Upper lobe of right lung (tissue), 1 donor: ENCODE measurements around the gene RTF1. TPM values are rescaled to one million over a fixed set of nuclear protein-coding genes. Genes with fewer than 3 reads are reported as not detected.
A peak's percentile ranks its signal among the peaks of the same experiment; 100 is the strongest.

ENCODE experiments used
- ATAC-seq: fragments of 200-7000 bp; cut with Tn5 transposase; one replicate; pipeline ENCODE4 v1.9.1; 2020; ENCODE audit warnings: mild to moderate bottlenecking, moderate library complexity
- DNase-seq: peaks from one replicate; pipeline ENCODE4 v3.0.0-alpha.2; 2020
- H3K27ac ChIP-seq: fragments of 200-600 bp; one replicate; pipeline ENCODE4 v1.8.0; 2022
- H3K27me3 ChIP-seq: fragments of 200-600 bp; one replicate; pipeline ENCODE4 v1.8.0; 2022; ENCODE audit warnings: mild to moderate bottlenecking
- H3K36me3 ChIP-seq: fragments of 200-600 bp; one replicate; pipeline ENCODE4 v1.8.0; 2022
- H3K4me1 ChIP-seq: fragments of 200-600 bp; one replicate; pipeline ENCODE4 v1.8.0; 2022
- H3K4me3 ChIP-seq: fragments of 200-600 bp; one replicate; pipeline ENCODE4 v1.8.0; 2022; ENCODE audit warnings: mild to moderate bottlenecking
- H3K9me3 ChIP-seq: fragments of 200-600 bp; one replicate; pipeline ENCODE4 v1.8.0; 2022
- intact Hi-C: fragments of 100-400 bp; cut with DNase I; formaldehyde crosslinking; loops from one replicate; pipeline ENCODE4 v1.11.0; 2022
- total RNA-seq: library from RNA; stranded (reverse); fragmentation: NEBNext Ultra II Directional; extraction: Animal tissue kit (Norgen Biotek cat#: 25700); gene quantifications from one replicate; pipeline ENCODE4 v1.2.1, GENCODE V29; 2021
- TF ChIP-seq, protein P1 (sequence below): fragments of 200-600 bp; IDR thresholded peaks from one replicate; pipeline ENCODE4 v1.8.0; 2022; ENCODE audit warnings: antibody characterized with exemption
- donor health status: DM: no; HTN: yes; CAD: no; lungs with severe emphysema.

The RTF1 gene
- total RNA-seq, 1 donor from 2014 or later = 27.1 TPM

DNA sequence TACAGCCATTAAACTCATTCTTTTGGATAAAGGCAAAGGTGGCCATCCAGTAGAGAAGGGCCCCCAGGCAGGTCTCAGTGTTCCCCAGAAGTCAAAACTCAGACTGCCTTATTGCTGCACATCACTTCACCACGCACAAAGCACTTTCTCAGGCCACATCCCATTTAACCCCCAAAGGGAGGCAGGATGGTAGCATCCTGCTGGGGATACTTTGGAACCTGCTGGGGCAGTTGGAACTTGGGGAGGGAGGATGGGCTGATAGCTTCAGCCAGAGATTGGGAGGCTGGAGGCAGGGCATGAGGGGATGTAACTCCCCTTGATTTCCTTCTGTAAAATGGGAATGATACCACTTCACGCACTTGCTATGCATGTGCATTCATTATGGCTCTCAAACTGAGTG lies 81.8 kb downstream of the RTF1 start:
- Histone ChIP-seq H3K36me3 (no peaks in the 10 kb centered on the region), H3K4me3 (no peak overlapping the region), H3K27me3 (peaks cover 86% of the 10 kb centered on the region), H3K27ac (no peak overlapping the region), H3K4me1 (peaks cover 45% of the 10 kb centered on the region), H3K9me3 (no peaks in the 10 kb centered on the region)
- TF ChIP-seq, protein P1, sequence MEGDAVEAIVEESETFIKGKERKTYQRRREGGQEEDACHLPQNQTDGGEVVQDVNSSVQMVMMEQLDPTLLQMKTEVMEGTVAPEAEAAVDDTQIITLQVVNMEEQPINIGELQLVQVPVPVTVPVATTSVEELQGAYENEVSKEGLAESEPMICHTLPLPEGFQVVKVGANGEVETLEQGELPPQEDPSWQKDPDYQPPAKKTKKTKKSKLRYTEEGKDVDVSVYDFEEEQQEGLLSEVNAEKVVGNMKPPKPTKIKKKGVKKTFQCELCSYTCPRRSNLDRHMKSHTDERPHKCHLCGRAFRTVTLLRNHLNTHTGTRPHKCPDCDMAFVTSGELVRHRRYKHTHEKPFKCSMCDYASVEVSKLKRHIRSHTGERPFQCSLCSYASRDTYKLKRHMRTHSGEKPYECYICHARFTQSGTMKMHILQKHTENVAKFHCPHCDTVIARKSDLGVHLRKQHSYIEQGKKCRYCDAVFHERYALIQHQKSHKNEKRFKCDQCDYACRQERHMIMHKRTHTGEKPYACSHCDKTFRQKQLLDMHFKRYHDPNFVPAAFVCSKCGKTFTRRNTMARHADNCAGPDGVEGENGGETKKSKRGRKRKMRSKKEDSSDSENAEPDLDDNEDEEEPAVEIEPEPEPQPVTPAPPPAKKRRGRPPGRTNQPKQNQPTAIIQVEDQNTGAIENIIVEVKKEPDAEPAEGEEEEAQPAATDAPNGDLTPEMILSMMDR = no peak
- intact Hi-C loops = no loop called here
- ATAC-seq (no peak), DNase-seq (no peak)

DNA sequence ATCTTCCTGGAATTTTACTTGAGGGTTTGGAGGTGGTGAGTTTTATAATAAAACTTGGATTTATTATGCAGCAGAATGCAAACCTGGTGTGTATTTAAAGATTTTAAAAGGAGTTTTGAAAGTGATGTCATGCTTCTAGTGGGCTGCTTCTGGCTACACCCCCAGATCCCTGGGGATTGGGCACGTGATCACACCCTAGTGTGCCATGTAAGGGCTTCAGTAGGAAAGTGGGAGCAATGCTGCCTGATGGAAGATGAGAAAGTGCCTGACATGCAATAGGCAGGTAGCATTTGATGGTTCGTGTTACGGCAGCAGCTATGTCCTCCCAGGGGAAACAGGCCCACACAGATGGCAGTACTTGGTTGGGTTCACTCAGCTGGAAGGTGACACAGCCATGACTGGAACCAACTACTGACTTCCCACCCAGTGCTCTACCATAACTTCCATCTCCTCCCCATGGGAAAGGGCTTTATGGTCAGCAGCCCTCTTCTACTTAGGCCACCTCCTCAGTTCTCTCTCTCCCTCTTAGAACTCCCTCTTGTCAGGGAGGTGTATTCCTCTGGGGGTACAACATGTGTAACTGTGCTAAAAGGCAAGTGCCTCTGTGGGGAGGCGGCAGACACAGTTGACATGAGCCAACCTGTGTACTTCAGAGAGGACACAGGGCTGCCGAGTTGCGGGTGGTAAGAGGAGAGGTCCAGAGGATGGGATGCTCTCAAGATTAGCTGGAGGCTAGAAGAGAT lies 82.4 kb downstream of the RTF1 start:
- peaks cover 89% of the 10 kb centered on the region for H3K27me3 ChIP-seq
- intact Hi-C loops = no loop called here
- no peaks in the 10 kb centered on the region for H3K9me3 ChIP-seq
- DNase-seq (no peak), ATAC-seq (no peak)
- H3K4me1 ChIP-seq = peaks cover 42% of the 10 kb centered on the region
- TF ChIP-seq, protein P1 = no peak
- H3K4me3 ChIP-seq = no peak overlapping the region
- no peak overlapping the region for H3K27ac ChIP-seq
- H3K36me3 ChIP-seq = no peaks in the 10 kb centered on the region

GRCh38 chr15:41501191-41501917 lies 84.5 kb downstream of the RTF1 start:
- Histone ChIP-seq H3K36me3 (no peaks in the 10 kb centered on the region), H3K9me3 (no peaks in the 10 kb centered on the region), H3K27me3 (peaks cover 70% of the 10 kb centered on the region), H3K4me3 (peak overlapping the region; percentile 29), H3K4me1 (peaks cover 25% of the 10 kb centered on the region), H3K27ac (no peak overlapping the region)
- TF ChIP-seq, protein P1 = no peak
- DNase-seq (peak; percentile 71), ATAC-seq (peak; percentile 30)
- intact Hi-C loops = no loop called here

DNA sequence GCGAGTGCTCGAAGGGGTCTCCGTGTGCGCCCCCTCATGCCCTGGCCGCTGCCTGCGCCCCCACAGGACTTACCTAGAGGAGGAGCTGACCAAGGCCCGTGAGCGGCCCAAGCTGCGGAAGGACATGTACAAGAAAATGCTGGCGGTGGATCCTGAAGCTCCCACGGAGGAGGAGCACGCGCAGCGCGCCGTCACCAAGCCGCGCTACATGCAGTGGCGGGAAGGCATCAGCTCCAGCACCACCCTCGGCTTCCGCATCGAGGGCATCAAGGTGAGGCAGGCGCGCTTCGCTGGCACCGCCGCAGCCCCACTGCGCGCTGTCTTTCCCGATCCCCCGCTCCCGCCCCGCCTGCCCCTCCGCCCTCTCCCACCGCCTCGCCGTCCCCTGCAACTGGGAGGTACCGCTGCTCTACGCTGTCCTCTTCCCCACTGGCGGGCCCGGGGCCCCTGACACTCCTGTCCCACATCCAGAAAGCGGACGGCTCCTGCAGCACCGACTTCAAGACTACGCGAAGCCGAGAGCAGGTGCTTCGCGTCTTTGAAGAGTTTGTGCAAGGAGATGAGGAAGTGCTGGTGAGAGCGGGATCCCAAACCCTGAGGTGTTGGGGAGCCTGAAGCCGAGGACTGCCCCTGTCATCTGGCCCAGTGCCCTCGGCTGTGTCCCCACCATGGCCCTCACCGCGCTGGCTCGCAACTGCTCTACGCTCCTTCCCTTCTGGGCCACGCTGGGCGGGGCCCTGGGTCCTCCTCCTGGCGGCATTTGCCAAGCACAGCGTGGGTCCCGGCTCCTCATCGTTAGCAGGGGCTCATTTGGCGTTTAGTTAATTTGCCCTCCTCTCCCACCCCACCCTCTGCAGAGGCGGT lies 85.3 kb downstream of the RTF1 start:
- TF ChIP-seq, protein P1 = no peak
- Histone ChIP-seq H3K27me3 (peaks cover 62% of the 10 kb centered on the region), H3K9me3 (no peaks in the 10 kb centered on the region), H3K4me3 (peak overlapping the region; percentile 29), H3K4me1 (peaks cover 25% of the 10 kb centered on the region), H3K27ac (no peak overlapping the region), H3K36me3 (no peaks in the 10 kb centered on the region)
- intact Hi-C loops = no loop called here
- peak; percentile 46 for ATAC-seq
- peak; percentile 66 for DNase-seq

DNA sequence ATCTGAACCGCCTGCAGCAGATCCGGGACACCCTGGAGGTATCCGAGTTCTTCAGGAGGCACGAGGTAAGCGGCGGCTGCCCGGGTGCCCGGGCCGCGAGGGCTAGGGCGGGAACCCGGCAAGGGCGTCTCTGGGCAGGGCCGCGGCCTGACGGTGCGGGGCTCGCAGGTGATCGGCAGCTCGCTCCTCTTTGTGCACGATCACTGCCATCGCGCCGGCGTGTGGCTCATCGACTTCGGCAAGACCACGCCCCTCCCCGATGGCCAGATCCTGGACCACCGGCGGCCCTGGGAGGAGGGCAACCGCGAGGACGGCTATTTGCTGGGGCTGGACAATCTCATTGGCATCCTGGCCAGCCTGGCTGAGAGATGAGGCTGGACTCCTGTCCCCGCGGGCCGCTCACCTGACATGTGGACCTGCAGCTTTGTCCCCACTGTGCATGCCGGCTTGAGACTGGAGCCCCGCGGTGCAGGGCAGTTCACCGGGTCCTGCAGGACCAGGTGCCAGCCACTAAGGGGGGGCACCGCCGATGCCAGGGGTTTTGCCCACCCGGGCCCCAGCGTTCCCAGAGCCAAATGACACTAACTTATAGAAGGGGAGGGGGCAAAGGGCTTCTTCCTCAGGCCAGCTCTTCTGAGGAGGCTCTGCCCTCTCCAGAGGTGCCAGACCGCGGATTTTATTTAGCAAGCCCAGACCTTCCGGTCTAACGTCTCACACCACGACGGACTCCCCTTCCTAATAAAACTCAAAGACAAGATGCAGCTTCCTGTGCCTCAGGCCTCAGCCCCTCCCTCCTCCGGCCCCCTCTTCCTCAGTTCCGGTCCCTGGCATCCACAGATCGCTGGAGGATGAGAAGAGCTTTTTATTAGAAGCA lies 86.1 kb downstream of the RTF1 start:
- peaks cover 25% of the 10 kb centered on the region for H3K4me1 ChIP-seq
- peak overlapping the region; percentile 29 for H3K4me3 ChIP-seq
- no peaks in the 10 kb centered on the region for H3K36me3 ChIP-seq
- intact Hi-C loops = no loop called here
- peak; percentile 21 for ATAC-seq
- no peak for DNase-seq
- peaks cover 57% of the 10 kb centered on the region for H3K27me3 ChIP-seq
- no peaks in the 10 kb centered on the region for H3K9me3 ChIP-seq
- TF ChIP-seq, protein P1 = no peak
- no peak overlapping the region for H3K27ac ChIP-seq
